Panc1 (cell line): ENCODE results near the gene TES. TPM values are rescaled to one million over a fixed set of nuclear protein-coding genes. Genes with fewer than 3 reads are reported as not detected.
A peak's percentile ranks its signal among the peaks of the same experiment; 100 is the strongest.

Experiments used
- ATAC-seq: fragments of 200-7000 bp; cut with Tn5 transposase; 2 replicates; pipeline ENCODE4 v1.9.1; 2020; ENCODE audit warnings: mild to moderate bottlenecking, moderate library complexity
- BruUV-seq: library from RNA; stranded (reverse); fragments of 400-500 nt; replicated peaks from 2 replicates; lab custom pipeline; 2021; lab: Mats Ljungman, UMichigan
- CTCF ChIA-PET: fragments of 300-600 bp; sonication (Branson Sonifier 250); formaldehyde crosslinking; loops from one replicate; lab custom pipeline; 2022; ENCODE audit warnings: antibody characterized with exemption; lab: Charles Lee
- POLR2A ChIA-PET: fragments of 300-600 bp; sonication (Branson Sonifier 250); formaldehyde crosslinking; loops from one replicate; lab custom pipeline; 2022; ENCODE audit warnings: antibody characterized with exemption; lab: Charles Lee
- DNase-seq: peaks from one replicate; pipeline ENCODE4 v3.0.0-alpha.2; 2010; ENCODE audit warnings: low read depth, low spot score
- H3K27ac ChIP-seq: 2 replicates; pipeline ENCODE4 v1.5.1; 2011; ENCODE audit warnings: mild to moderate bottlenecking, low read length, inconsistent platforms
- H3K27me3 ChIP-seq: fragments of 200-500 bp; sonication (Bioruptor generic); 2 replicates; pipeline ENCODE4 v1.6.0; 2014; ENCODE audit warnings: low read length, inconsistent platforms; ENCODE audit not compliant: control insufficient read depth, insufficient read depth
- H3K36me3 ChIP-seq: fragments of 200-500 bp; sonication (Bioruptor generic); 2 replicates; pipeline ENCODE4 v1.5.1; 2014; ENCODE audit warnings: inconsistent platforms, mild to moderate bottlenecking, low read length, moderate library complexity; ENCODE audit not compliant: control insufficient read depth, insufficient read depth
- H3K4me1 ChIP-seq: 2 replicates; pipeline ENCODE4 v1.5.1; 2011; ENCODE audit warnings: inconsistent platforms, mild to moderate bottlenecking, low read length, moderate library complexity; ENCODE audit not compliant: control insufficient read depth, insufficient read depth
- H3K4me3 ChIP-seq, 2 experiments: 2 replicates each; pipeline ENCODE4 v1.5.1; 2011 to 2012; ENCODE audit warnings: low read depth in 2 of 2, low read length in 2 of 2, mild to moderate bottlenecking in 2 of 2, inconsistent platforms in 1 of 2, moderate library complexity in 1 of 2
- H3K9me3 ChIP-seq: fragments of 200-500 bp; sonication (Bioruptor generic); 2 replicates; pipeline ENCODE4 v1.5.1; 2014; ENCODE audit warnings: low read depth, mild to moderate bottlenecking, inconsistent platforms, low read length, moderate library complexity; ENCODE audit not compliant: control insufficient read depth, insufficient read depth
- POLR2AphosphoS5 ChIP-seq: IDR thresholded peaks from 2 replicates; pipeline ENCODE4 v1.6.1; 2012; ENCODE audit warnings: mild to moderate bottlenecking, low read depth, low read length, moderate library complexity
- SIN3A ChIP-seq: IDR thresholded peaks from 2 replicates; pipeline ENCODE4 v1.6.1; 2012; ENCODE audit warnings: low read depth, mild to moderate bottlenecking, low read length, moderate library complexity, borderline replicate concordance; ENCODE audit not compliant: insufficient read depth
- TCF7L2 ChIP-seq: IDR thresholded peaks from 2 replicates; pipeline ENCODE4 v1.6.1; 2011; ENCODE audit warnings: mild to moderate bottlenecking, low read depth, low read length, inconsistent platforms
- in situ Hi-C: cut with HindIII; loops from 2 replicates; pipeline ENCODE4 v1.10.0; 2016; ENCODE audit warnings: low sequenced_read_pairs, low pct_unique_long_range_greater_than_20kb
- intact Hi-C: fragments of 100-400 bp; cut with micrococcal nuclease; formaldehyde crosslinking; loops from one replicate; pipeline ENCODE4 v1.10.0; 2022; ENCODE audit not compliant: unreplicated experiment
- total RNA-seq: library from RNA; stranded (reverse); gene quantifications from one replicate; pipeline ENCODE4 v1.2.1, GENCODE V29; 2021; ENCODE audit not compliant: unreplicated experiment
- TF ChIP-seq, protein P1 (sequence below), 2 experiments: IDR thresholded peaks; 2 replicates each; pipeline ENCODE4 v1.6.1; 2011 to 2012; ENCODE audit warnings: low read depth in 2 of 2, control low read depth in 1 of 2, low read length in 1 of 2, mild to moderate bottlenecking in 1 of 2, moderate library complexity in 1 of 2; ENCODE audit not compliant: insufficient read depth in 1 of 2
- TF ChIP-seq, protein P2 (sequence below): fragments of 450-650 bp; IDR thresholded peaks from 2 replicates; pipeline ENCODE4 v1.5.1; 2017; ENCODE audit warnings: mild to moderate bottlenecking

Gene TES
- total RNA-seq, 1 experiment from 2014 or later = 99.4 TPM

DNA sequence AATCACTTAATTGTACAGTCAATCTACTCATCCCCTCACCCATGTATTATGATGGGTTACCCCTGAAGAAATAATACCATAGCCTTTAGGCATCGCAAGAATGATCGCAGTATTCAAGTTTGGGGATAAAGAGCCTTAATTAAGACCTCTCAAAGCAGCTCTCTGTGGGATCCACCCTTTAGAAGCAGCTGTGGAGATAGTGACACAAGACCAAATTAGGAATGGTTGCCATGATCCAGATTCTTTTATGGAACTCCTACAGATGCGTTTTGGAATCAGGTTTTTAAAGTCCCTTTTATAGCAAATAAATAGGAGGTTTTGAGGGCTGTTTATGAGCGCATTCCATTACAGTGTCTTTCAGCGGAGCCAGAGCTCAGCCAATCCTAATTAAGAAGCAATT is 12.2 kb downstream of the TES start:
- H3K27ac ChIP-seq = peak overlapping the region; percentile 49
- no peak overlapping the region for H3K4me3 ChIP-seq
- TF ChIP-seq, protein P1, sequence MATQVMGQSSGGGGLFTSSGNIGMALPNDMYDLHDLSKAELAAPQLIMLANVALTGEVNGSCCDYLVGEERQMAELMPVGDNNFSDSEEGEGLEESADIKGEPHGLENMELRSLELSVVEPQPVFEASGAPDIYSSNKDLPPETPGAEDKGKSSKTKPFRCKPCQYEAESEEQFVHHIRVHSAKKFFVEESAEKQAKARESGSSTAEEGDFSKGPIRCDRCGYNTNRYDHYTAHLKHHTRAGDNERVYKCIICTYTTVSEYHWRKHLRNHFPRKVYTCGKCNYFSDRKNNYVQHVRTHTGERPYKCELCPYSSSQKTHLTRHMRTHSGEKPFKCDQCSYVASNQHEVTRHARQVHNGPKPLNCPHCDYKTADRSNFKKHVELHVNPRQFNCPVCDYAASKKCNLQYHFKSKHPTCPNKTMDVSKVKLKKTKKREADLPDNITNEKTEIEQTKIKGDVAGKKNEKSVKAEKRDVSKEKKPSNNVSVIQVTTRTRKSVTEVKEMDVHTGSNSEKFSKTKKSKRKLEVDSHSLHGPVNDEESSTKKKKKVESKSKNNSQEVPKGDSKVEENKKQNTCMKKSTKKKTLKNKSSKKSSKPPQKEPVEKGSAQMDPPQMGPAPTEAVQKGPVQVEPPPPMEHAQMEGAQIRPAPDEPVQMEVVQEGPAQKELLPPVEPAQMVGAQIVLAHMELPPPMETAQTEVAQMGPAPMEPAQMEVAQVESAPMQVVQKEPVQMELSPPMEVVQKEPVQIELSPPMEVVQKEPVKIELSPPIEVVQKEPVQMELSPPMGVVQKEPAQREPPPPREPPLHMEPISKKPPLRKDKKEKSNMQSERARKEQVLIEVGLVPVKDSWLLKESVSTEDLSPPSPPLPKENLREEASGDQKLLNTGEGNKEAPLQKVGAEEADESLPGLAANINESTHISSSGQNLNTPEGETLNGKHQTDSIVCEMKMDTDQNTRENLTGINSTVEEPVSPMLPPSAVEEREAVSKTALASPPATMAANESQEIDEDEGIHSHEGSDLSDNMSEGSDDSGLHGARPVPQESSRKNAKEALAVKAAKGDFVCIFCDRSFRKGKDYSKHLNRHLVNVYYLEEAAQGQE (IDR thresholded peaks at IDR 0.05; ENCODE audit: insufficient read depth in 1 of 2, low read depth in 2 of 2, low read length in 1 of 2) = no peak
- TF ChIP-seq SIN3A (no peak), POLR2AphosphoS5 (no peak), TCF7L2 (no peak)
- TF ChIP-seq, protein P2, sequence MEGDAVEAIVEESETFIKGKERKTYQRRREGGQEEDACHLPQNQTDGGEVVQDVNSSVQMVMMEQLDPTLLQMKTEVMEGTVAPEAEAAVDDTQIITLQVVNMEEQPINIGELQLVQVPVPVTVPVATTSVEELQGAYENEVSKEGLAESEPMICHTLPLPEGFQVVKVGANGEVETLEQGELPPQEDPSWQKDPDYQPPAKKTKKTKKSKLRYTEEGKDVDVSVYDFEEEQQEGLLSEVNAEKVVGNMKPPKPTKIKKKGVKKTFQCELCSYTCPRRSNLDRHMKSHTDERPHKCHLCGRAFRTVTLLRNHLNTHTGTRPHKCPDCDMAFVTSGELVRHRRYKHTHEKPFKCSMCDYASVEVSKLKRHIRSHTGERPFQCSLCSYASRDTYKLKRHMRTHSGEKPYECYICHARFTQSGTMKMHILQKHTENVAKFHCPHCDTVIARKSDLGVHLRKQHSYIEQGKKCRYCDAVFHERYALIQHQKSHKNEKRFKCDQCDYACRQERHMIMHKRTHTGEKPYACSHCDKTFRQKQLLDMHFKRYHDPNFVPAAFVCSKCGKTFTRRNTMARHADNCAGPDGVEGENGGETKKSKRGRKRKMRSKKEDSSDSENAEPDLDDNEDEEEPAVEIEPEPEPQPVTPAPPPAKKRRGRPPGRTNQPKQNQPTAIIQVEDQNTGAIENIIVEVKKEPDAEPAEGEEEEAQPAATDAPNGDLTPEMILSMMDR = no peak
- POLR2A ChIA-PET = no interaction called here
- no peak for ATAC-seq
- no peaks in the 10 kb centered on the region for H3K9me3 ChIP-seq
- DNase-seq = no peak
- BruUV-seq = no TSS peak
- CTCF ChIA-PET = no interaction called here
- in situ Hi-C loops = no loop called here
- intact Hi-C loops = no loop called here
- no peaks in the 10 kb centered on the region for H3K27me3 ChIP-seq
- H3K4me1 ChIP-seq = peaks cover 93% of the 10 kb centered on the region
- no peaks in the 10 kb centered on the region for H3K36me3 ChIP-seq

DNA sequence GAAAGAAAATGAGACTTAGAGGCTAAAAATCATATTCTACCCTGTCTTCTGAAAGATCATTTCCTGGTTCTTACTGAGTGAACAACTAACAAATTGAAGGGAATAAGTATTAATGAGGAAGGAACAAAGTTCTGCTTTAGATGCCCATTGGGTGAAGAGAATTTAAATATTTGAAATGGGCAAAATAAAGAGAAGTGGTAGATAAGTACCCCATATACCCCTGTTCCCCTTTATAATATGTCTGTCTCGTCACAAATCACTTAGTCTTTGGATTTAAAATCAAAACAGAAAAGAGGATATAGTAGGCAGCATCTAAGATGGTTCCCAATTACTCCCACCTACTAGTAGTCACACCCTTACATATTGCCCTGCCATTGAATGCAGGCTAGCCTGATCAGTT is 13.2 kb downstream of the TES start:
- no peak overlapping the region for H3K4me3 ChIP-seq
- H3K27me3 ChIP-seq = no peaks in the 10 kb centered on the region
- DNase-seq (no peak), ATAC-seq (no peak)
- no peaks in the 10 kb centered on the region for H3K9me3 ChIP-seq
- no peaks in the 10 kb centered on the region for H3K36me3 ChIP-seq
- intact Hi-C loops (no loop called here), in situ Hi-C loops (no loop called here)
- peaks cover 93% of the 10 kb centered on the region for H3K4me1 ChIP-seq
- peak overlapping the region; percentile 74 for H3K27ac ChIP-seq
- BruUV-seq = no TSS peak
- POLR2A ChIA-PET = no interaction called here
- CTCF ChIA-PET = interaction anchor here (1.2 kb wide), 1 partner anchor 43 kb away, joined by 3 read pairs; no protein-coding TSS in a partner anchor
- TF ChIP-seq TCF7L2 (no peak), POLR2AphosphoS5 (no peak), SIN3A (no peak)
- TF ChIP-seq, protein P1 (IDR thresholded peaks at IDR 0.05; ENCODE audit: insufficient read depth in 1 of 2, low read depth in 2 of 2, low read length in 1 of 2) = no peak
- TF ChIP-seq, protein P2 = no peak
